B cell (primary cell): ENCODE measurements around the gene GTF2IRD1. TPM values are rescaled to one million over a fixed set of nuclear protein-coding genes. Genes with fewer than 3 reads are reported as not detected.

Source experiments
- ATAC-seq: fragments of 200-7000 bp; cut with Tn5 transposase; one replicate; pipeline ENCODE4 v1.10.0; 2021; ENCODE audit warnings: low read depth, mild to moderate bottlenecking, moderate number of reproducible peaks, moderate library complexity
- CTCF ChIA-PET: fragments of 350-600 bp; sonication (Branson Sonifier 250); formaldehyde crosslinking; loops from one replicate; lab custom pipeline; 2021; ENCODE audit warnings: antibody characterized with exemption, inconsistent platforms; lab: Charles Lee
- POLR2A ChIA-PET: fragments of 350-600 bp; sonication (Branson Sonifier 250); formaldehyde crosslinking; loops from one replicate; lab custom pipeline; 2021; ENCODE audit warnings: antibody characterized with exemption; lab: Charles Lee
- DNase-seq: peaks from one replicate; pipeline ENCODE4 v3.0.0; 2013
- H2AFZ ChIP-seq: 2 replicates; pipeline ENCODE4 v1.6.1; 2012; ENCODE audit warnings: mild to moderate bottlenecking, low read depth, low read length; ENCODE audit not compliant: insufficient read depth, poor library complexity, severe bottlenecking
- H3K27ac ChIP-seq, 2 donors: 1 replicate in 1 of 2; 2 replicates in 1 of 2; pipeline ENCODE4 v1.5.1; 2012 to 2013; ENCODE audit warnings: low read length in 2 of 2, mild to moderate bottlenecking in 2 of 2, moderate library complexity in 1 of 2
- H3K27me3 ChIP-seq, 4 experiments: fragments of 200-600 bp in 1 of 4; sonication (generic) in 1 of 4; replicated peaks in 1 of 4; 1 replicate in 2 of 4; 2 replicates in 2 of 4; pipeline versions ENCODE4 v1.6.1 to v1.7.0; 2013 to 2016; ENCODE audit warnings: low read length in 3 of 4, mild to moderate bottlenecking in 2 of 4, mixed read lengths in 1 of 4, moderate library complexity in 1 of 4; ENCODE audit not compliant: insufficient read depth in 4 of 4, control insufficient read depth in 3 of 4; ENCODE audit errors: control extremely low read depth in 1 of 4
- H3K36me3 ChIP-seq, 2 experiments: replicated peaks in 1 of 2; 1 replicate in 1 of 2; 2 replicates in 1 of 2; pipeline versions ENCODE4 v1.6.1 to v1.7.1; 2013; ENCODE audit warnings: low read length in 1 of 2; ENCODE audit not compliant: insufficient read depth in 2 of 2, control insufficient read depth in 1 of 2; ENCODE audit errors: control extremely low read depth in 1 of 2, extremely low read depth in 1 of 2
- H3K4me1 ChIP-seq, 2 donors: fragments of 200-600 bp in 1 of 2; sonication (generic) in 1 of 2; 1 replicate in 1 of 2; 2 replicates in 1 of 2; pipeline versions ENCODE4 v1.5.1 to v1.6.1; 2013 to 2017; ENCODE audit warnings: low read length in 2 of 2; ENCODE audit not compliant: control insufficient read depth in 2 of 2, insufficient read depth in 2 of 2
- H3K4me2 ChIP-seq: replicated peaks from 2 replicates; pipeline ENCODE3; 2012; ENCODE audit warnings: mild to moderate bottlenecking, low read depth, low read length; ENCODE audit not compliant: poor library complexity, severe bottlenecking
- H3K4me3 ChIP-seq, 5 experiments: fragments of 200-600 bp in 1 of 5; sonication (generic) in 1 of 5; 1 replicate in 3 of 5; 2 replicates in 2 of 5; pipeline versions ENCODE4 v1.5.1 to v1.7.0; 2011 to 2016; ENCODE audit warnings: low read length in 4 of 5, mild to moderate bottlenecking in 4 of 5, low read depth in 2 of 5, control low read depth in 1 of 5, moderate library complexity in 1 of 5; ENCODE audit not compliant: insufficient read depth in 1 of 5; ENCODE audit errors: control extremely low read depth in 1 of 5, extremely low read depth in 1 of 5
- H3K79me2 ChIP-seq: fragments of 200-600 bp; sonication (generic); one replicate; pipeline ENCODE4 v1.6.0; 2016; ENCODE audit warnings: low read length; ENCODE audit not compliant: control insufficient read depth, insufficient read depth
- H3K9ac ChIP-seq: fragments of 200-600 bp; sonication (generic); 2 replicates; pipeline ENCODE4 v1.6.1; 2017; ENCODE audit warnings: mild to moderate bottlenecking, low read length, moderate library complexity
- H3K9me3 ChIP-seq, 3 donors: one replicate each; pipeline versions ENCODE4 v1.6.1 to v1.7.1; 2013; ENCODE audit warnings: low read length in 2 of 3; ENCODE audit not compliant: control insufficient read depth in 2 of 3, insufficient read depth in 1 of 3; ENCODE audit errors: control extremely low read depth in 1 of 3
- H4K20me1 ChIP-seq: 2 replicates; pipeline ENCODE4 v1.6.0; 2012; ENCODE audit warnings: mild to moderate bottlenecking, low read length; ENCODE audit not compliant: insufficient read depth, control insufficient read depth, poor library complexity, severe bottlenecking
- H3K27ac Mint-ChIP-seq: one replicate; pipeline ENCODE4 v1.8.0; 2021; ENCODE audit warnings: mixed read lengths
- H3K27me3 Mint-ChIP-seq: one replicate; pipeline ENCODE4 v1.8.0; 2021; ENCODE audit warnings: mixed read lengths
- H3K4me1 Mint-ChIP-seq: one replicate; pipeline ENCODE4 v1.8.0; 2021; ENCODE audit warnings: mixed read lengths
- H3K4me3 Mint-ChIP-seq: one replicate; pipeline ENCODE4 v1.8.0; 2021; ENCODE audit warnings: mixed read lengths
- H3K9me3 Mint-ChIP-seq: one replicate; pipeline ENCODE4 v1.8.0; 2022; ENCODE audit warnings: mixed read lengths; ENCODE audit not compliant: insufficient read depth
- EZH2 ChIP-seq: IDR thresholded peaks from 2 replicates; pipeline ENCODE4 v1.6.1; 2012; ENCODE audit warnings: borderline replicate concordance, low read depth, mild to moderate bottlenecking, moderate library complexity, low read length; ENCODE audit not compliant: insufficient read depth, poor library complexity, severe bottlenecking
- WGBS: methylation state at CpG from one replicate; pipeline ENCODE4 v1.1.5; 2013; ENCODE audit warnings: missing lambda C conversion rate; ENCODE audit not compliant: insufficient coverage; 5-methylcytosine and 5-hydroxymethylcytosine counted together
- intact Hi-C: fragments of 100-400 bp; cut with micrococcal nuclease; formaldehyde crosslinking; loops from one replicate; pipeline ENCODE4 v1.10.0; 2022
- polyA plus RNA-seq: library from polyadenylated mRNA; depleted of rRNA; stranded (reverse); fragments of >200 nt; gene quantifications from 2 replicates; pipeline ENCODE4 v1.2.3, GENCODE V29; 2012
- total RNA-seq, 2 donors: library from RNA; stranded (reverse); fragments of 120-200 nt in 1 of 2; gene quantifications; 1 replicate in 1 of 2; 2 replicates in 1 of 2; pipeline versions ENCODE4 v1.2.3 to v1.2.4, GENCODE V29; 2013 to 2022
- TF ChIP-seq, protein P1 (sequence below): fragments of 200-600 bp; IDR thresholded peaks from one replicate; pipeline ENCODE4 v1.8.0; 2022; ENCODE audit warnings: antibody characterized with exemption, mild to moderate bottlenecking

The GTF2IRD1 gene
- total and polyA plus RNA-seq, 2 donors (not counting 1 experiment from before 2014, with no cell fraction given) = 0.45 to 2.2 TPM

DNA sequence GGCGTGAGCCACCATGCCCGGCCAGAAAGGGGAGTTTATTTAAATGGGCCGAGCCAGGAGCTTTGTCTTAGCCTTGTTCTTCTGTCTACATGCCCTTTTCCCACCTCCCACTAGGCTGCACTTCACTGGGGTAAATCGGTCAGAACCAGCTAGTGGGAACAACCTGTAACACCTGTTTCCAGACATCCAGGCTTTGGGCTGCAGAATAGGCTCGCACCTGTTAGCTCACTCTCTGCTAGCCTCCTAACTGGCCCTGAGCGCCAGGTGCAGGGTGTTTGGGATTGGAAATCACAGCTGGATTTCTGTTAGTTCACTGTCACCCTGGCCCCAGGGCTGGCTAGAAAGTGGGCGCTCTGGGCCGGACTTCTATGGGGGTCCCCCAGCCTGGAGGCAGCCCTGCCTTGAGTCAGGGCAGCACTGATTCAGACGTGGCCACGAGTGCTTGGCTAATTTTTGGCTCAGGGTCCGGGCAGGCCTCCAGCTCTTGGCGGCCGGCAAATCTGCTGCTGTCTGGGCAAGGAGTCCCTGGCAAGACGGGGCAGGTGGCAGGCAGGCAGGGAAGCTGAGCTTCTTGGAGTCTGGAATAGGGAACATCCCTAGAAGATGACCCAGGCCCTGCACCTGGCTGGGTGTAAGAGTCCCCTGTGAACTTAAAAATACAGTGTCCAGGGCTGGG, 48.6 kb downstream of the GTF2IRD1 start:
- intact Hi-C loops = no loop called here
- no peak overlapping the region for H3K9ac ChIP-seq
- ChIA-PET POLR2A (no interaction called here), CTCF (interaction anchor here (0.6 to 1.0 kb wide), 2 partner anchors 16 to 23 kb away, joined by 3 to 4 read pairs; no protein-coding TSS in a partner anchor)
- 93% methylated on average over 14 of the region's 14 CpGs for WGBS
- H2AFZ ChIP-seq = no peak overlapping the region
- H3K79me2 ChIP-seq = no peaks in the 10 kb centered on the region
- ATAC-seq (no peak), DNase-seq (no peak)
- H3K4me2 ChIP-seq = no peak overlapping the region
- H3K4me1 ChIP-seq = no peaks in the 10 kb centered on the region
- H3K27ac ChIP-seq = no peak overlapping the region
- Mint-ChIP-seq H3K4me3 (no peak overlapping the region), H3K27ac (no peak overlapping the region), H3K27me3 (no peaks in the 10 kb centered on the region), H3K4me1 (no peaks in the 10 kb centered on the region), H3K9me3 (peaks cover 3% of the 10 kb centered on the region)
- H3K9me3 ChIP-seq = peaks cover 0 to 13% (median 2%) of the 10 kb centered on the region in 3 donors
- H4K20me1 ChIP-seq = no peaks in the 10 kb centered on the region
- H3K27me3 ChIP-seq = no peaks in the 10 kb centered on the region
- no peak overlapping the region for H3K4me3 ChIP-seq
- no peaks in the 10 kb centered on the region for H3K36me3 ChIP-seq
- no peak for TF ChIP-seq EZH2
- TF ChIP-seq, protein P1, sequence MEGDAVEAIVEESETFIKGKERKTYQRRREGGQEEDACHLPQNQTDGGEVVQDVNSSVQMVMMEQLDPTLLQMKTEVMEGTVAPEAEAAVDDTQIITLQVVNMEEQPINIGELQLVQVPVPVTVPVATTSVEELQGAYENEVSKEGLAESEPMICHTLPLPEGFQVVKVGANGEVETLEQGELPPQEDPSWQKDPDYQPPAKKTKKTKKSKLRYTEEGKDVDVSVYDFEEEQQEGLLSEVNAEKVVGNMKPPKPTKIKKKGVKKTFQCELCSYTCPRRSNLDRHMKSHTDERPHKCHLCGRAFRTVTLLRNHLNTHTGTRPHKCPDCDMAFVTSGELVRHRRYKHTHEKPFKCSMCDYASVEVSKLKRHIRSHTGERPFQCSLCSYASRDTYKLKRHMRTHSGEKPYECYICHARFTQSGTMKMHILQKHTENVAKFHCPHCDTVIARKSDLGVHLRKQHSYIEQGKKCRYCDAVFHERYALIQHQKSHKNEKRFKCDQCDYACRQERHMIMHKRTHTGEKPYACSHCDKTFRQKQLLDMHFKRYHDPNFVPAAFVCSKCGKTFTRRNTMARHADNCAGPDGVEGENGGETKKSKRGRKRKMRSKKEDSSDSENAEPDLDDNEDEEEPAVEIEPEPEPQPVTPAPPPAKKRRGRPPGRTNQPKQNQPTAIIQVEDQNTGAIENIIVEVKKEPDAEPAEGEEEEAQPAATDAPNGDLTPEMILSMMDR = no peak

DNA sequence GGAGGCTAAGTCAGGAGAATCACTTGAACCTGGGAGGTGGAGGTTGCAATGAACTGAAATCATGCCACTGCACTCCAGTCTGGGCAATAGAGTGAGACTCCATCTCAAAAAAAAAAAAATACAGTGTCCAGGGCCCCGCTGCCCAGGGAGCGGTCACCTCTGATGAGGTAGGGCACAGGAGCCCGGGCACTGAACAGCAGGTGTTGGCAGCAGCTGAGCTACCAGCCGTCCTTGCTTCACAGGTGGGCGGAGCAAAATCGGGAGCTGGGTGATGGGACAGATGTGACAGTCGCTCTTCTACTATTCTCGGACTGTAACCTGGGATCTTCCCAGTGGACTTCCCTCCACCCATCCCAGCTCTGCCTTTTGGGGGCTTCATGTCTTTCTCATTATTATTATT, 49.4 kb downstream of the GTF2IRD1 start:
- H3K4me1 ChIP-seq = no peaks in the 10 kb centered on the region
- no peak overlapping the region for H3K27ac ChIP-seq
- POLR2A ChIA-PET = no interaction called here
- H3K9me3 ChIP-seq = peaks cover 0 to 10% (median 0%) of the 10 kb centered on the region in 3 donors
- peaks cover 3% of the 10 kb centered on the region for H3K9me3 Mint-ChIP-seq
- no peak overlapping the region for H2AFZ ChIP-seq
- intact Hi-C loops = no loop called here
- no peaks in the 10 kb centered on the region for H4K20me1 ChIP-seq
- CTCF ChIA-PET = interaction anchor here (1.0 kb wide), 1 partner anchor 17 kb away, joined by 3 read pairs; no protein-coding TSS in a partner anchor
- no peak overlapping the region for H3K9ac ChIP-seq
- H3K36me3 ChIP-seq = no peaks in the 10 kb centered on the region
- no peaks in the 10 kb centered on the region for H3K4me1 Mint-ChIP-seq
- no peak overlapping the region for H3K4me2 ChIP-seq
- no peaks in the 10 kb centered on the region for H3K27me3 ChIP-seq
- 97% methylated on average over 6 of the region's 8 CpGs for WGBS
- no peak overlapping the region for H3K4me3 Mint-ChIP-seq
- DNase-seq (no peak), ATAC-seq (no peak)
- TF ChIP-seq EZH2 = no peak
- TF ChIP-seq, protein P1 = no peak
- H3K79me2 ChIP-seq = no peaks in the 10 kb centered on the region
- no peaks in the 10 kb centered on the region for H3K27me3 Mint-ChIP-seq
- H3K27ac Mint-ChIP-seq = no peak overlapping the region
- H3K4me3 ChIP-seq = no peak overlapping the region
